Activated CD8-positive, alpha-beta memory T cell treated with anti-CD3 and anti-CD28 coated beads for 24 hours (primary cell): ENCODE measurements around the gene DERA.
"Not testable (repeated sequence)": the region's sequence is repeated elsewhere in the genome, so short reads cannot be mapped to it uniquely, and the experiment has no call there.

Experiments used
- DNase-seq: peaks from one replicate; pipeline ENCODE4 v3.0.0-alpha.2; 2020

DERA gene

GRCh38 chr12:16016748-16017147 is 105.6 kb downstream of the DERA start:
- no peak for DNase-seq

DNA sequence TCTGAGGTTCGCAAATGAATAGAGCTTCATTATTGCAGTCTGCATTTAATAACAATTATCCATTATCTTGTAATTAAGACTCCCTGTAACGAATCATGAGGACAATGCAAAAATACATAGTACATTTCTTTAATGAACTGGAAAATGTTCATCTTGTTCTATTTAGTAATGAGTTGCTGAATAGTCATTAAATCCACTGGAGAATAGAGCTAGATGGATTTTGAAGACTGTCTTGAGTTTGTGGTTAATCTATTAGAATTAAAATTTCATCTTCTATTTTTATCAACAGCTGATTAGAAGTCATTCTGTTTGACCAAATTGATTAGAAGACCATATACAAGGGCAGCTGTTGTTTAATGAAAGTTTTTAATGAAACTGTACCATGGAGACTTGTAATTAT is 107.2 kb downstream of the DERA start:
- DNase-seq: no peak

DNA sequence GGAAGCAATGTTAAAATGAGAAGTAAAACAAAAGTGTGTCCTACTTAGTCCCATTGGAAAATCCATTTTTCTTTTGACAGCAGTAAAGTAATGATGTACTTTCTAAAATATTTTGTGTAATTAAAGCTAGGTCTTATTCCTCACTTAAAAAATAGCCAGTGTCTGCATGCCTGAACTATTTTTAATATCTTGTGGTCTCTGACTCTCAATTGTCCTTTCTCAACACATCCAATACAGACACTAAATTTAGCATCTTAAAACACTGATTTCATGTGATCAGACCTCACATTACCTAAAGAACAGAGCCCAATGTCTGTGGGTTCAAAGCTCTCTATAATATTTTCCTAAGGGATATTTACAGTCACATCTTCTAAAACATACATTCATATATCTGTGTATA is 108.0 kb downstream of the DERA start:
- DNase-seq: no peak

GRCh38 chr12:16020031-16020430 is 108.9 kb downstream of the DERA start:
- DNase-seq: no peak

GRCh38 chr12:16021026-16021425 is 109.9 kb downstream of the DERA start:
- no peak for DNase-seq

DNA sequence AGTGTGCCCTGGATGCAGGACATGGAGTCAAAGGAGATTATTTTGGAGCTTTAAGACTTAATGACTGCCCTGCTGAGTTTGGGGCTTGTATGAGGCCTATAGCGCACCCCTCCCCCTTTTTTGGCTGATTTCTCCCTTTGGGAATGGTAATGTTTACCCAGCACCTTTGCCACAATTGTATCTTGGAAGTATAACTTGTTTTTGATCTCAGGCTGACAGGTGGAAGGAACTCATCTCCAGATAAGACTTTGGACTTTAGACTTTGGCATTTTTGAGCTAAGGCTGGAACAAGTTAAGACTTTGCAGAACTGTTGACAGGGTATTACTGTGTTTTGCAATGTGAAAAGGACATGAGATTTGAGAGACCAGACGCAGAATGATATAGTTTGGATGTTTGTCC is 110.5 kb downstream of the DERA start:
- no peak for DNase-seq

DNA sequence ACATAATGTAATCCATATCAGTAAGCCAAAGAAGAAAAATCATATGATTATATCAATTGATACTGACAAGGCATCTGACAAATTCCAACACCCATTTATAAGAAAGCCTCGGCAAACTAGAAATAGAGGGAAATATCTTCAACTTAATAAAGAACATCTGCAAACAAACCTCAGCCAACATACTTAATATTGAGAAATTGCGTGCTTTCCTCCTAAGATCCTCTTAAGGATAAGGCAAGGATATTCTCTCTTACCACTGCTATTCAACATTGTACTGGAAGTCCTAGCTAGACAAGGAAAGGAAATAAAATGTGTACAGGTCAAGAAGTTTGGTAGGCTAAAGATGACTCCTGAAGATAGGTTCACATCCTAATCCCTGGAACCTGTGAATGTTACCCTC is 115.9 kb downstream of the DERA start:
- DNase-seq: no peak

- no peak for DNase-seq
Measured at GRCh38 chr12:16030744-16031143, 119.6 kb downstream of the DERA start.

DNA sequence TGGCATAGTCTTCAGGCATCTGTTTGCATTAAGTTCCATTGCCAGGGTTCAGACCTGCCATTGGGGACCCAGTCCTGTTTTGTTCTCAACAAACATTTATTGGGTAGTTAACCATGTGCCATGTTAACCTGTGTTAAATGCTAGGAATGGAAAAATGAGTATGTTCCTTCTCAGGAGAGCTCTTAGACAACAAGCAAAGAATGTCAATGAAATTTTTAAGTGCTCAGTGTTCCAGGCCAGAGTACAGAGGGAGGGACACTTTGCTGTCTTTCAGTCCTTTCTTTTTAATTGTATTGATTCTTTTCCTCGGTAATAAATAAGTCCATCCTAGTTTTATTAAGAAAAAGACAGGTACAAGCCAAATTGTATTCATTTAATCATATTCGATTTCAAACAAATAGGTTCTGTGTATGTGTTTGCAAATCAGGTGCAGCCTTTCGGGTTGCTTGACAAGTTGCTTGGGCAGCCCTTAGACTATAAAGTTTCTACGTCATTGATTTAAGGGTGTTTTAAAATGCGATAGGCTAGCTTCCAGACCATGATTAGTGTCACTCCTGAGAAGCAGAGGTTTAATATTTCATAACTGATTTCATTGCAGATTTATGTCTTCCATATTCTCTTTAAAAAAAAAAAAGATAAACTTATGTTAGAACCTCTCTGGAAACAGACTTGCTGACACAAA is 123.1 kb downstream of the DERA start:
- no peak for DNase-seq

- DNase-seq: no peak
Measured at GRCh38 chr12:16036073-16036472, 124.9 kb downstream of the DERA start.

GRCh38 chr12:16037533-16037932 is 126.4 kb downstream of the DERA start:
- no peak for DNase-seq

- no peak for DNase-seq
Measured at GRCh38 chr12:16043480-16043879, 132.3 kb downstream of the DERA start.

GRCh38 chr12:16046266-16046665 is 135.1 kb downstream of the DERA start:
- DNase-seq: no peak

DNA sequence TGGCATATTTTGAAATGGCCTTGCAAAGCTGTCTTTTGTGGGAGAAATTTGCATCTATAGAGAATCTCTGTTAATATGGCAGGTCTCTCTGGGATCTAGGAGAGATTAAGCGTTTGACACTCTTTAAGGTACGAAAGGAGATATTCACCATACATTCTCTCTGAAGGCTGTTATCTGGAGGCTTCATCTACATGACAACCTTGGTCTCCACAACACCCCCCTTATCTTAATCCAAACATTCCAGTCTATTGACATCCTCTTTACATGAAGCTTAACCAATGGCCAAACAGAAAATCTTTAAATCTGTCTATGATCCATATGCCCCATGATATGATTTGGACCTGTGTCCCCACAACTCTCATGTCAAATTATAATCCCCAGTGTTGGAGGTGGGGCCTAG is 137.4 kb downstream of the DERA start:
- DNase-seq: no peak

GRCh38 chr12:16056910-16057309 is 145.8 kb downstream of the DERA start:
- no peak for DNase-seq

GRCh38 chr12:16057351-16057751 is 146.2 kb downstream of the DERA start:
- not testable (repeated sequence) for DNase-seq

DNA sequence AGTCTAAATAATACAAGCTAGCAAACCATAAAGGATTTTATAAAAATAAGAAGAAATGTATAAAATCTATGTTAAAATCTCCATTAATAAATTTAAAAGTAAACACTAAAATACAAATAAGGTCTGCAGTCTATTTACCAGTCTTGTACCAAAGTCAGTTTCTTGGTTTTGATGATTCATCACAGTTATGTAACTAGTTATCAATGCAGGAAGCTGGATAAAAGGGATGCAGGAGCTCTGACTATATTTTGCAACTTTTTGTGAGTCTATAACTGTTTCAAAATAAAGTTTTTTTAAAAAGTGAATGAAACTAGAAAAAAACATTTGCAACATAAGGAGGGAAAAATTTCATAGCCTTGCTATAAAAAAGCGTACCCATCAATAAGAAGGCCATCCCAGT is 151.5 kb downstream of the DERA start:
- DNase-seq: no peak

DNA sequence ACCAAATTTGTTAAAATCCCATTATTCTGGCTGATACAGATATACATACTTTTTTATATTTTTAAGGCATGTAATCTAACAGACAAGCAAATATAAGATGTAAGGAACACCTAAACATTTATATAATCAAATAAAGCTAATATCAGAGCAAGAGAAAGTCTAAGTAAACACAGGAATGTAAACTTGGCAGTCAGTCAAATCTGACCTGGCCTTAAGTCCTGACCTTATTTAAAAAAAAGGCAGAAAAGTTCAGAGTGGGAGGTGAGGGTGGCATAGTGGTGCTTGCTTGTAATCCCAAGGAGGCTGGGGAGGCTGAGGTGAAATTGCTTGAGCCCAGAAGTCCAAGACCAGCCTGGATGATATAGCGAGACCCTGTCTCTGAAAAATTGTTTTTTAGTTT is 152.6 kb downstream of the DERA start:
- no peak for DNase-seq

DNA sequence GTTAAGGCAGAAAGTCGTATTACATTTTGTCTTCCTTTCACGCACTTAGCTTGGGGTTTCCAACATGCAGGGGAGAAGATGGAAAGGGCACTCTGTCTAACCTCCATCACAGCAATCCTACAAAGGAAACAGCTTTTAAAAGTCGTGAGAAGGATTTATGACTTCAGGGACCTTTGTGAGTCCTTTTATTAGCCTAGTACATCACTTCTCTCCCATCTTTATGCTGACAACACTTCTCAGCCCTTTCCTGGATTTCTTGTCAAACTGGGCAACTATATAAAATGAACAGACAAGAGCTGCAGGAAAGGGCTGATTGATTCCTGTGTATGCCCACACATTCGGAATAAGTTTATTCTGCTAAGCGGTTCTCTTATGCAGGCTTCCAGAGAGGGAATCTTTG is 159.0 kb downstream of the DERA start:
- no peak for DNase-seq

- no peak for DNase-seq
Measured at GRCh38 chr12:16072678-16073077, 161.5 kb downstream of the DERA start.

GRCh38 chr12:16074894-16075293 is 163.8 kb downstream of the DERA start:
- DNase-seq: no peak

GRCh38 chr12:16075887-16076286 is 164.8 kb downstream of the DERA start:
- no peak for DNase-seq

- DNase-seq: no peak
Measured at GRCh38 chr12:16076557-16076956, 165.4 kb downstream of the DERA start.

DNA sequence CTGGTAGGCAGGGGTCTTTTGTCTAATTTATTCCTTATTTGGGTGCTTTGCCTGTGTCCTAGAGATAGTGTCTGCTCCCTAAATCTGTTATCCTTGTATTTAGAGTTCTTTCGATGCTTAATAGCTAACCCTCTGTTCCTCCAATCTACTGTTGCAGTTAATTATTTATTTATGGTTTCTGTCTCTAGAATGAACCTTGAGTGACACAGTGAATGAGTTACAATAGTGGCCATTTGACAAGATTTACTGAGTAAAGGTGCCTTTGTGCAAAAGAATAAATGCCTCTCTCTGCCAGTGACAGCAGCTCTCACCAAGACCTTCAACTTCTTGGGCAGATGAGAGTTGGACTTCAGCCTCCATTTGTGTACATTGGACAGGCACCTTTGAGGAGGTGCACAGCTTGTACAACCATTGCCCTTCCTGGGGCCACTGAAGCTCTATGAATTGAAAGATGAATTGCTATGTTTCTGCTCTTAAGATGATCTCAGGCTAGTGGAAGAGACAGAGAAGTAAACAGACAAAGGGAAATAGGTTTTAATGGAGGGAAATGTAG is 165.9 kb downstream of the DERA start:
- DNase-seq: no peak

GRCh38 chr12:16086462-16086861 is 175.3 kb downstream of the DERA start:
- no peak for DNase-seq
